GM19328 (cell line): ENCODE results near the gene MYH11.

ENCODE experiments used
- ATAC-seq: cut with Tn5 transposase; IDR thresholded peaks from one replicate; pipeline ENCODE4 v1.9.1; 2021; ENCODE audit warnings: mild to moderate bottlenecking, moderate library complexity; ENCODE audit not compliant: unreplicated experiment

Gene MYH11

GRCh38 chr16:15779664-15780351 is 77.0 kb downstream of the MYH11 start:
- ATAC-seq = no peak

- no peak for ATAC-seq
These were observed 77.7 kb downstream of the MYH11 start for GRCh38 chr16:15778999-15779614.

- ATAC-seq = no peak
These were observed 78.6 kb downstream of the MYH11 start for GRCh38 chr16:15778204-15778743.

- ATAC-seq = no peak
These were observed 79.2 kb downstream of the MYH11 start for GRCh38 chr16:15777533-15778203.

GRCh38 chr16:15776572-15776971 is 80.3 kb downstream of the MYH11 start:
- no peak for ATAC-seq

- ATAC-seq = no peak
These were observed 81.0 kb downstream of the MYH11 start for GRCh38 chr16:15775663-15776304.

- ATAC-seq = no peak
These were observed 81.6 kb downstream of the MYH11 start for GRCh38 chr16:15775209-15775608.

- no peak for ATAC-seq
These were observed 82.9 kb downstream of the MYH11 start for GRCh38 chr16:15773968-15774367.

- no peak for ATAC-seq
These were observed 84.1 kb downstream of the MYH11 start for GRCh38 chr16:15772579-15773293.

- no peak for ATAC-seq
These were observed 85.1 kb downstream of the MYH11 start for GRCh38 chr16:15771694-15772093.

- ATAC-seq = no peak
These were observed 86.3 kb downstream of the MYH11 start for GRCh38 chr16:15770512-15770911.

- no peak for ATAC-seq
These were observed 86.7 kb downstream of the MYH11 start for GRCh38 chr16:15770107-15770506.

GRCh38 chr16:15769239-15769638 is 87.6 kb downstream of the MYH11 start:
- no peak for ATAC-seq

- ATAC-seq = no peak
These were observed 88.6 kb downstream of the MYH11 start for GRCh38 chr16:15768201-15768600.

GRCh38 chr16:15766918-15767317 is 89.9 kb downstream of the MYH11 start:
- ATAC-seq = no peak

GRCh38 chr16:15765880-15766279 is 90.9 kb downstream of the MYH11 start:
- ATAC-seq = no peak

- no peak for ATAC-seq
These were observed 91.7 kb downstream of the MYH11 start for GRCh38 chr16:15765116-15765515.

- no peak for ATAC-seq
These were observed 92.7 kb downstream of the MYH11 start for GRCh38 chr16:15764112-15764511.

- ATAC-seq = no peak
These were observed 96.7 kb downstream of the MYH11 start for GRCh38 chr16:15760129-15760528.

- no peak for ATAC-seq
These were observed 97.8 kb downstream of the MYH11 start for GRCh38 chr16:15759070-15759469.
